Prostate gland (tissue), 2 donors: ENCODE measurements around the gene PNP.

Source experiments
- POLR2A ChIP-seq: fragments of 450-650 bp; IDR thresholded peaks from one replicate; pipeline ENCODE4 v1.6.1; 2016; ENCODE audit warnings: antibody characterized with exemption, mild to moderate bottlenecking
- TF ChIP-seq, protein P1 (sequence below), 4 experiments: fragments of 200-600 bp in 2 of 4; fragments of 450-650 bp in 2 of 4; sonication (generic) in 2 of 4; IDR thresholded peaks; 1 replicate in 3 of 4; 2 replicates in 1 of 4; pipeline ENCODE4 v1.5.1; 2016 to 2019; ENCODE audit warnings: antibody characterized with exemption in 4 of 4, mild to moderate bottlenecking in 2 of 4, moderate library complexity in 2 of 4

DNA sequence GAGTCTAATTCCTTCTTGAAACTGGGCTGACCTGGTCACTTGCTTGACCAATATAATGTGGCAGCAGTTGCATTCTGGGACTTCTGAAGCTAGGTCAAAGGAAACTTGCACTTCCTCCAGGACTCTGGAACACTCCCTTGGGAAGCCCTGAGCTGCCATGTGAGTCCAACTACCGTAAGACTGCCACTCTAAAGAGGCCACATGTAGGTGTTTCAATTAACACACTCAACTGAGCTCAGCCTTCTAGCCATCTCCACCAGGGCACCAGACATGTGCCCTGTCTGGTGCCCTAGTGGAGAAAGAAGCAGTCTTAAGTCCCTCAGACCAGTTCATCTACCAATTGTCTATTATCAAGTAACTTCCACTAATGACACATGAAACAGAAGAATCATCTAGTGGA, 49.8 kb upstream of the PNP start:
- TF ChIP-seq, protein P1, sequence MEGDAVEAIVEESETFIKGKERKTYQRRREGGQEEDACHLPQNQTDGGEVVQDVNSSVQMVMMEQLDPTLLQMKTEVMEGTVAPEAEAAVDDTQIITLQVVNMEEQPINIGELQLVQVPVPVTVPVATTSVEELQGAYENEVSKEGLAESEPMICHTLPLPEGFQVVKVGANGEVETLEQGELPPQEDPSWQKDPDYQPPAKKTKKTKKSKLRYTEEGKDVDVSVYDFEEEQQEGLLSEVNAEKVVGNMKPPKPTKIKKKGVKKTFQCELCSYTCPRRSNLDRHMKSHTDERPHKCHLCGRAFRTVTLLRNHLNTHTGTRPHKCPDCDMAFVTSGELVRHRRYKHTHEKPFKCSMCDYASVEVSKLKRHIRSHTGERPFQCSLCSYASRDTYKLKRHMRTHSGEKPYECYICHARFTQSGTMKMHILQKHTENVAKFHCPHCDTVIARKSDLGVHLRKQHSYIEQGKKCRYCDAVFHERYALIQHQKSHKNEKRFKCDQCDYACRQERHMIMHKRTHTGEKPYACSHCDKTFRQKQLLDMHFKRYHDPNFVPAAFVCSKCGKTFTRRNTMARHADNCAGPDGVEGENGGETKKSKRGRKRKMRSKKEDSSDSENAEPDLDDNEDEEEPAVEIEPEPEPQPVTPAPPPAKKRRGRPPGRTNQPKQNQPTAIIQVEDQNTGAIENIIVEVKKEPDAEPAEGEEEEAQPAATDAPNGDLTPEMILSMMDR (IDR thresholded peaks at IDR 0.05): no peak
- no peak for TF ChIP-seq POLR2A
